Parathyroid adenoma (tissue), 2 donors: Measurements from ENCODE around the gene FBH1.
A peak's percentile ranks its signal among the peaks of the same experiment; 100 is the strongest.

ENCODE experiments used
- H2AFZ ChIP-seq: fragments of 300-600 bp; sonication (generic); one replicate; pipeline ENCODE4 v1.7.0; 2017; ENCODE audit warnings: antibody characterized with exemption, mild to moderate bottlenecking
- H3K27ac ChIP-seq: fragments of 300-600 bp; sonication (generic); one replicate; pipeline ENCODE4 v1.7.0; 2017
- H3K27me3 ChIP-seq: fragments of 300-600 bp; sonication (generic); one replicate; pipeline ENCODE4 v1.7.0; 2017; ENCODE audit warnings: low read length; ENCODE audit not compliant: control insufficient read depth, insufficient read depth
- H3K36me3 ChIP-seq: fragments of 300-600 bp; sonication (generic); one replicate; pipeline ENCODE4 v1.7.0; 2017; ENCODE audit warnings: low read length; ENCODE audit not compliant: control insufficient read depth, insufficient read depth
- H3K4me1 ChIP-seq: fragments of 300-600 bp; sonication (generic); one replicate; pipeline ENCODE4 v1.7.0; 2017; ENCODE audit warnings: control low read depth
- H3K4me2 ChIP-seq: fragments of 300-600 bp; sonication (generic); one replicate; pipeline ENCODE4 v1.7.0; 2017; ENCODE audit warnings: low read length
- H3K4me3 ChIP-seq: fragments of 300-600 bp; sonication (generic); one replicate; pipeline ENCODE4 v1.7.0; 2017; ENCODE audit warnings: low read depth, low read length
- H3K79me2 ChIP-seq: fragments of 300-600 bp; sonication (generic); one replicate; pipeline ENCODE4 v1.7.0; 2017; ENCODE audit warnings: control low read depth
- H3K9ac ChIP-seq: fragments of 300-600 bp; sonication (generic); one replicate; pipeline ENCODE4 v1.7.0; 2017; ENCODE audit warnings: mild to moderate bottlenecking
- H3K9me3 ChIP-seq: fragments of 300-600 bp; sonication (generic); one replicate; pipeline ENCODE4 v1.7.0; 2017; ENCODE audit warnings: low read length; ENCODE audit not compliant: control insufficient read depth
- CTCF ChIP-seq: fragments of 300-600 bp; sonication (generic); IDR thresholded peaks from one replicate; pipeline ENCODE4 v1.7.0; 2017; ENCODE audit warnings: antibody characterized with exemption, mild to moderate bottlenecking
- donor health status: primary hyperparathyroidism.

The FBH1 gene

DNA sequence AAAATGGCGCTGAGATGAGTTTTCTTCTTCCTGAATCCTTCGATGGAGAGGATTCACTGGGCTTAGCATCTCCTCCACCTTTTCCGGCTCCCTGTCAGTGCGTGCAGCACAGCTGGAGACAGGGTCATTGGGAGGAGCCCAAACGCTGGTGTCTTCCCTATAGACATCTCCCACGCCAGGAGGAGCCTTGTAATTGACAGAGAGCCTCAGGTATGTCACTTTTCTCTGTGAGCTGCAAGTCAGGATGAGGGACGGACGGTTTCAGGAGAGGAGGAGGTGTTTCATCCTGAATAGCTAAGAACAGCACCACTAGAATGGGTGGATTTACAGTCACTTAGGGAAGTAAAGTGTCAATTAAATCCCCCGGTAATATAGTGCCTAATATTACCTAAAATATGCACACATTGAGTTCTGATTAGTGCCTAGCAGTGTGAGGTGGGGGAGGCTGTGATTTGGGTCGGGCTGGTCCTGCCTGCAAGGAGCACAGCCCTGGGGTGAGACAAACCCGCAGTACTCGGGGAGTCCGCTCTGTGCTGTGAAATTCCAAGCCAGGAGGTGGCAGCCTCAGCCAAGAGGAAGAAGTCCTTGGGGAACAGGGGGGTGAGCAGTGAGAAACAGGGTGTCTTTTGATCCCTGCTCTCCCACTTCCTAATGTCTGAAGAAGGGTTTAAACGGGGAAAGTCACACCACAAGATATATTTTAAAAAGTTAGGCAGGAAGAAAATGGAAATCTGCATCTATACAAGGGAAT lies 59.1 kb downstream of the FBH1 start:
- Histone ChIP-seq H3K9me3 (no peaks in the 10 kb centered on the region), H2AFZ (no peak overlapping the region), H3K4me3 (no peak overlapping the region), H3K4me1 (no peaks in the 10 kb centered on the region), H3K27me3 (no peaks in the 10 kb centered on the region), H3K27ac (no peak overlapping the region), H3K79me2 (no peaks in the 10 kb centered on the region), H3K36me3 (no peaks in the 10 kb centered on the region), H3K4me2 (no peak overlapping the region), H3K9ac (no peak overlapping the region)
- TF ChIP-seq CTCF: peak; percentile 18

- no peak for TF ChIP-seq CTCF
- Histone ChIP-seq H3K9ac (no peak overlapping the region), H3K36me3 (no peaks in the 10 kb centered on the region), H3K27ac (no peak overlapping the region), H3K4me2 (no peak overlapping the region), H2AFZ (no peak overlapping the region), H3K79me2 (no peaks in the 10 kb centered on the region), H3K9me3 (no peaks in the 10 kb centered on the region), H3K4me1 (no peaks in the 10 kb centered on the region), H3K4me3 (no peak overlapping the region), H3K27me3 (no peaks in the 10 kb centered on the region)
Measured at GRCh38 chr10:5951167-5951711, 61.2 kb downstream of the FBH1 start.

GRCh38 chr10:5951721-5952407 lies 61.8 kb downstream of the FBH1 start:
- Histone ChIP-seq H3K9ac (no peak overlapping the region), H3K4me2 (no peak overlapping the region), H3K4me3 (no peak overlapping the region), H3K27ac (no peak overlapping the region), H3K27me3 (no peaks in the 10 kb centered on the region), H3K9me3 (no peaks in the 10 kb centered on the region), H3K36me3 (no peaks in the 10 kb centered on the region), H2AFZ (no peak overlapping the region), H3K4me1 (no peaks in the 10 kb centered on the region), H3K79me2 (no peaks in the 10 kb centered on the region)
- no peak for TF ChIP-seq CTCF

GRCh38 chr10:5952731-5953385 lies 62.8 kb downstream of the FBH1 start:
- Histone ChIP-seq H3K4me3 (no peak overlapping the region), H2AFZ (no peak overlapping the region), H3K4me2 (no peak overlapping the region), H3K27ac (no peak overlapping the region), H3K9ac (no peak overlapping the region), H3K9me3 (no peaks in the 10 kb centered on the region), H3K79me2 (no peaks in the 10 kb centered on the region), H3K4me1 (no peaks in the 10 kb centered on the region), H3K27me3 (no peaks in the 10 kb centered on the region), H3K36me3 (no peaks in the 10 kb centered on the region)
- TF ChIP-seq CTCF: no peak
